ENCODE data around the gene ARMH1.

- TF ChIP-seq REST (IDR thresholded peaks at IDR 0.05; ENCODE audit: insufficient read depth in 1 of 2, low read depth in 2 of 2, low read length in 2 of 2) (no peak), SIN3A (IDR thresholded peaks at IDR 0.05; ENCODE audit: borderline replicate concordance, insufficient read depth, low read length) (no peak)
Measured at GRCh38 chr1:44724955-44725698, 50.6 kb downstream of the ARMH1 start.
